HG03135 (cell line): ENCODE results near the gene NKAP.
A peak's percentile ranks its signal among the peaks of the same experiment; 100 is the strongest.
"Not testable (repeated sequence)": the region's sequence is repeated elsewhere in the genome, so short reads cannot be mapped to it uniquely, and the experiment has no call there.

Source experiments
- ATAC-seq: cut with Tn5 transposase; IDR thresholded peaks from one replicate; pipeline ENCODE4 v1.9.1; 2021; ENCODE audit warnings: mild to moderate bottlenecking, moderate library complexity; ENCODE audit not compliant: unreplicated experiment

Gene NKAP

DNA sequence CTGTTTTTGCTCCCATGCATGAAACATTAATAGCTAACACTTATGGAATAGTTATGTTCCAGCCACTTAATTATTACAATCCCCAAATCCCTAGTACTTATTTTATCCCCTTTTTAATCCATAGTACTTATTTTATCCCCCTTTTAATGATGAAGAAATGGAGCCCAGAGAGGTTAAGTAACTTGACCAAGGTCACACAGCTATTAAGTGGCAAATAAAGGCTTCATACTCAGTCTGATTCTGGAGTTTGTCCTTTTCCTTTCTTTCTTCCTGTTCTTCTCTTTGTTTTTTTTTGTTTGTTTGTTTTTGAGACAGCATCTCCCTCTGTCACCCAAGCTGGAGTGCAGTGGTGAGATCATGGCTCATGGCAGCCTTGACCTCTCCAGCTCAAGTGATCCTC is 2.2 kb downstream of the NKAP start:
- no peak for ATAC-seq

DNA sequence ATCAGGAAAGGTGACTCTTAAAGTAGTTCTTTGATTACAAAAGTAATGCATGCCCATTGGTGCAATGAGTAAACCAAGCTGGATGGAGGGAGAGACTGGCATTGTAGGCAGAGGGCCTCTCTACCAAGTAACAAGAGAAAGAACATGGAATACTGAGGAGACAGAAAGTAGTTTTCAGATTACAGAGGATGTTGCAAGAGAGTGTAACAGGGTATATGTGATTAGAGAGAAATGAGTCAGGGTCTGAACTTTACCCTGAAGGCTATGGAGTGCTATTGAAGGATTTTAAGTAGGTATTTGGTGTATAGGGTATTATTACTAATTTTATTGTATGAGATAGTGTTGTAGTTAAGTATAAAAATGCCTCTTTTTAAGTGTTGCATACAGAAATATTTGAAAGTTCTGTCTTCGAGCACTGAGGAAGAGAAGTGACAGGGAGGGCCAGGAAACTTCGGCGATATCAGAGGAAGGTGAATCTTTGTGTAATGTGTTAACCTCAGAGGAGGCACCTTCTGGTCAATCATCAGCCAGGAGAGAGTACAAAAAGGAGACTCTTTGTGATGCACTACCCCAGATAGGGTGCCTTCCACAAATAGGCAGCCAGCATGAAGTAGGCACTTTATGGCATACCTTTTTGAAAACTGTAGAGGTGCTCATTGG is 8.2 kb downstream of the NKAP start:
- no peak for ATAC-seq

DNA sequence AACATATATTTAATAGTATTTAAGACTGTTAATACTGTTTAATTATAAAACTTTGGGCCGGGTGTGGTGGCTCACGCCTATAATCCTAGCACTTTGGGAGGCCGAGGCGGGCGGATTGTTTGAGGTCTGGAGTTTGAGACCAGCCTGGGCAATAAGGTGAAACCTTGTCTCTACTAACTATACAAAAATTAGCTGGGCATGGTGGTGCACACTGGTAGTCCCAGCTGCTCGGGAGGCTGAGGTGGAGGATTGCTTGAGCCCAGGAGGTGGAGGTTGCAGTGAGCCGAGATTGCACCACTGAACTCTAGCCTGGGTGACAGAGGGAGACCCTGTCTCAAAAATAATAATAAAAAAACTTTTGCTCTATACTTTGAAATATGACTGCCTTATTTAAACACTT is 21.2 kb downstream of the NKAP start:
- not testable (repeated sequence) for ATAC-seq

DNA sequence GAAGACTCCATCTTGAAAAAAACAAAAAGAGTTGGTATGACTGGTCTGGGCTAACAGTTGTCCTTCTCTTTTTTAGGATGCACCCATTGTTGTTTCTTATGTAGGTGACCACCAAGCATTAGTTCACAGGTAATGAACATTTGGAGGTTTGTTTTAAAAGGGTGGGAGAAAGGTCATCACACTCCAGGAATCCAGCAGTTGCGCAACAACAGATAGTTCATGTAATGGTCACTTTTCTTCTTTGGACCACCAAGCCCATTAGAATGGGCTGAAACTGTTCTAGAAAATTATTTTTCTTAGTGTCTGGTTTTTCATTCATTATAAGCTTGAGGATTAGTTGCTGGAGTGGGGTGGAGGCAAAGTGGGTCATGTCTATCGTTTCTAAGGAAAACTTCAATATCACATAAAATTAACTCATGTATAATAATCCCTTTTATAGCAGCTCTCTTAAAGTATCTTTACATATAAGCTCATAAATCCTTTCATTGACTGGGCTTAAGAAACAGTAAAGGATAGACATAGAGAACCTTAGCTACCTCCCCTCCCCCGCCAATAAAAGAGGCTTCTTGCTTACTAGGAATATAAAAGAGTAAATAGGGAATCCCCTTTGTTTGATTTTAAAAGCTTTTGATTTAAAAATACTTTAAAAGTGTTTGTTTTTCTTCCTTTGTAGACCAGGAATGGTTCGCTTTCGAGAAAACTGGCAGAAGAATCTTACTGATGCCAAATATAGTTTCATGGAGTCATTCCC is 23.5 kb downstream of the NKAP start:
- ATAC-seq: no peak

DNA sequence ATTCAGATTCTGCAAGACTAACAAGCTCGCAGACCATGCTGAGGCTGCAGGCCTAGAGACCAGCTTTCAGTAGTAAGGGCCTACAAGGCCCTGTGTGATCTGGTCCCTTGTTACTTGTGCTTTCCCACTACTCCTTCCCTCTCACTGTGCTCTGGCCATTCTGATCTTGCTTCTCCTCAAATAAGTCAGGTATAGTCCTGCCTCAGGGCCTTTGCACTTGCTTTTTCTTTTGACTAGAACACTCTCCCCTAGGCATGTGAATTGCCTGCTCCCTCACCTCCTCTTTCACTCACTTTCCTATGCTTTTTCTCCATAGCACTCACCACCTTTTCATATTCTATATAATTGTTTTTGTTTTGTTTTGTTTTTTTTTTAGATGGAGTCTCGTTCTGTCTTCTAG is 25.7 kb downstream of the NKAP start:
- ATAC-seq: no peak

DNA sequence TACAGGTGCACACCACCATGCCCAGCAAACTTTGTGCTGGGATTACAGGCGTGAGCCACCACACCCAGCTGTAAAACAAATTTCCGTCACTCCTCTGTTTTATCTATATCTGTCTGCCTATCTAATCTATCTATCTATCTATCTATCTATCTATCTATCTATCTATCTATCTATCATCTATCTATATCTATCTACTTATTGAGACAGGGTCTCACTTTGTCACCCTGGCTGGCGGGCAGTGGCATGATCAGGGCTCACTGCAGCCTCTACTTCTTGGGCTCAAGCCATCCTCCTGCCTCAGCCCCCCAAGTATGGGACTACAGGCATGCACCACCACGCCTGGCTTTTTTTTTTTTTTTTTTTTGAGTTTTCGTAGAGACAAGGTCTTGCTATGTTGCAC is 27.2 kb downstream of the NKAP start:
- no peak for ATAC-seq

DNA sequence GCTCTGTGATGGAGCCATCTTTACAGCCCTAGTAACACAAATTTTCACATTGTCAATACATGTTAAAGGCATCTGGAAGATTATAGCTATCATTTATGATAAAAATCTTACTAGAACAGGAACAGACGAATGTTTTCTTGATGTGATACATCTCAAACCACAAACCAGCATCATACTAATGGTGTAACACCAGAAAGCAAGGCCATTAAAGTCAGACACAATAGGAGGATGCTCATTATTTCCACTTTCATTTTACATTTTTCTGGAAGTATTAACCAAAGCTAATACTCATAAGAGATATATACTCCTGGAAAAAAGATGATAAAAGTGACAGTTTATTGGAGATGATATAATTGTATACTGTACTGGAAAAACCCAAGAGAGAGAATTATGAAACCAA is 42.6 kb downstream of the NKAP start:
- no peak for ATAC-seq

DNA sequence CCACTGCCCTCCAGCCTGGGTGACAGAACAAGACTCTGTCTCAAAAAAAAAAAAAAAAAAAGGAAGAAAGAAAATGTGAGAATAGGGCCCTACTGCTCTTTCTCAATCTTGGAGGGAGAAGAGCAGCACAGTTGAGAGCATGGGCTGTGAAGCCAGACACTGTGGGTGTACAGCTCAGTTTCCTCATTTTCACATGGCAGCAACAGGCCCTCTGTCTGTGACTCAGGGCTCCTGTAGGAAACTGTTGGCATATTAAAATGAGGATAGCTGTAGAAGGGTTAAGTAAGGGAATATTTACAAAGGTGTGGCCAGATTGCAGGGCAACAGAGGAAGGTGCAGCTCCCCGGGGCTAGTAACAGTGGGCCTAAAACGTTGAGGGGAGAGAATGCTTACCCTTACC is 44.4 kb downstream of the NKAP start:
- no peak for ATAC-seq

DNA sequence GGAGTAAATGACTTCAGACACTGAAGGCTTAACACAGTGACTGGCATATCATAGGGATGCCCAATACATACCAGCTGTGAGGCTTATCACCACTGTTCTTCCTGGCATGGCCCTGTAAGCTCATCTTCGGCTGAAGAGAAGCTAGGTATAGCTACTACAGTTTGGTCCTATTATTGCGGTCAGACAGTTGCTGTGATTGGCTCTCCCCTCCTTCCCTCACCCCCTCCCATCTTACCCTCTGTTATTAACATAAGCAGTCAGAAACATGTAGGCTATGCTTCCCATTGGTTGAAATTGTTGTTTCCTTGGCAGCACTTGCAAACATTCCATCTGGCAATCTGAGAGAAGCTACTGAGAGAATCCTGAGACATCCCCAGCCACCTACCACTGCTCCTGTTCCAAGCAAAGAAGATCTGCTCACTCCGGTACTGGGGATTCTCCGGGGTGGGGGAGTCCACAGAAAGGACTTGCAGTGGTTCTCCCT is 47.7 kb downstream of the NKAP start, which contains the start of gene AKAP14:
Gene AKAP14 (plus strand): TSS at position 51 of the 484 bp plus-strand sequence. CDS start 7,331 bp downstream, outside the sequence.
- no peak for ATAC-seq

DNA sequence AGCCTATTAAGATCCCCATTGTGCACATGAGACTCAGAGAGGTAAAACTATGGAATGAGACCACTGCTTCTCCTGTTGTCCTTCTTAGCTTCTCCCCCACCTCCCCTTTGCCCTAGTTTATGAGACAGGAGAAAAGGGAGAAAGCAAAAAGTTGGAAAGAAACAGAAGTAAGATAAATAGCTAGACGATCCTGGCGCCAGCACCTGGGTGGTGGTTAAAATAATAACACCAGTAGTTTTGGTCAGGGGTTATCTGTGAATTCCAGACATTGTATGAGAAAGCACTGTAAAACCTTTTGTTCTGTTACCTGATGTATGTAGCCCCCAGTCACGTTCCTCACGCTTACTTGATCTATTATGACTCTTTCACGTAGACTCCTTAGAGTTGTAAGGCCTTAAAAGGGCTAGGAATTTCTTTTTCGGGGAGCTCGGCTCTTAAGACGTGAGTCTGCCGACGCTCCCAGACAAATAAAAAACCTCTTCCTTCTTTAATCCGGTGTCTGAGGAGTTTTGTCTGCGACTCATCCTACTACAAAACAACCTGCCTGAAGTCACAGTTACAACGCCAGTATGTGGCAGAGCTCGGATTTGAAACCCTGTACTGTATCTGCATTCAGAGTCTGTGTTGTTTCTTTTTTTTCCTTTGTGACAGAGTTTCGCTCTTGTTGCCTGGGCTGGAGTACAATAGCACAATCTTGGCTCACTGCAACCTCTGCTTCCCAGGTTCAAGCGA is 51.4 kb downstream of the NKAP start:
- not testable (repeated sequence) for ATAC-seq

DNA sequence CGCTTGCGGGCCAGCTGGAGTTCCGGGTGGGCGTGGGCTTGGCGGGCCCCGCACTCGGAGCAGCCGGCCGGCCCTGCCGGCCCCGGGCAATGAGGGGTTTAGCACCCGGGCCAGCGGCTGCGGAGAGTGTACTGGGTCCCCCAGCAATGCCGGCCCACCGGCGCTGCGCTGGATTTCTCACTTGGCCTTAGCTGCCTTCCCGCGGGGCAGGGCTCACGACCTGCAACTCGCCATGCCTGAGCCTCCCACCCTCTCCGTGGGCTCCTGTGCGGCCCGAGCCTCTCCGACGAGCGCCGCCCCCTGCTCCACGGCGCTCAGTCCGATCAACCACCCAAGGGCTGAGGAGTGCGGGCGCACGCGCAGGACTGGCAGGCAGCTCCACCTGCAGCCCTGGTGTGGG is 52.9 kb downstream of the NKAP start:
- ATAC-seq: not testable (repeated sequence)

DNA sequence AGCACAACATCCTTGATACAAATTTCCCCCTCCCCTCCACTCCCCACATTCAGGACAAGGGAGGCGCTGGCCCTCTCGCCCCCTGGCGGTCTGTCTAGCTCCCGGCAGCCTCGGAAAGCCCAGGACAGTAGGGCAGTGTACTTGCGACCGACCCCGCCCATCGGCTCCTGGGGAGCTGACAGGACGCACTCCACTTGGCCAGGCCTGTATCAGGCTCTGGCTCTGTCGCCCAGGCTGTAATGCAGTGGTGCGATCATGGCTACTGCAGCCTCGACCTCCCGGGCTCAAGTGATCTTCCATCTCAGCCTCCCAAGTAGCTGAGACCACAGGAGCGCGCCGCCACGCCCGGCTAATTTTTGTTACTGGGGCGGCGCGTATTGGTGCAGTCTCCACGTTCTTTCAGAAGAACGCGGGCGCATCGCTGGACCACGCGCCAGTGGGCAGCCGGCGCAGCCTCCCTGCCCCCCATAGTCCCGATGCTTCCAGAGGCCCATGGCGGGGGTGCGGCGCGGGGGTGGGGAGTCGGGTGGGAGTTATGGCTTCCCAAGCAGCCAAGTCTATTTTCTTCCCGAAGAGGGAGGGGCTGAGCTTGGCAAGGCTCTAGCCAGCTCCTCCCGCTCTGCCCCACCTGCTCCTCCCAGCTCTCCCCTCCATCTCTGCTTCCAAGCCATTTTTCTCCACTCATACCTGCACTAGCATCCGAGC is 55.7 kb downstream of the NKAP start:
- peak; percentile 85 for ATAC-seq

DNA sequence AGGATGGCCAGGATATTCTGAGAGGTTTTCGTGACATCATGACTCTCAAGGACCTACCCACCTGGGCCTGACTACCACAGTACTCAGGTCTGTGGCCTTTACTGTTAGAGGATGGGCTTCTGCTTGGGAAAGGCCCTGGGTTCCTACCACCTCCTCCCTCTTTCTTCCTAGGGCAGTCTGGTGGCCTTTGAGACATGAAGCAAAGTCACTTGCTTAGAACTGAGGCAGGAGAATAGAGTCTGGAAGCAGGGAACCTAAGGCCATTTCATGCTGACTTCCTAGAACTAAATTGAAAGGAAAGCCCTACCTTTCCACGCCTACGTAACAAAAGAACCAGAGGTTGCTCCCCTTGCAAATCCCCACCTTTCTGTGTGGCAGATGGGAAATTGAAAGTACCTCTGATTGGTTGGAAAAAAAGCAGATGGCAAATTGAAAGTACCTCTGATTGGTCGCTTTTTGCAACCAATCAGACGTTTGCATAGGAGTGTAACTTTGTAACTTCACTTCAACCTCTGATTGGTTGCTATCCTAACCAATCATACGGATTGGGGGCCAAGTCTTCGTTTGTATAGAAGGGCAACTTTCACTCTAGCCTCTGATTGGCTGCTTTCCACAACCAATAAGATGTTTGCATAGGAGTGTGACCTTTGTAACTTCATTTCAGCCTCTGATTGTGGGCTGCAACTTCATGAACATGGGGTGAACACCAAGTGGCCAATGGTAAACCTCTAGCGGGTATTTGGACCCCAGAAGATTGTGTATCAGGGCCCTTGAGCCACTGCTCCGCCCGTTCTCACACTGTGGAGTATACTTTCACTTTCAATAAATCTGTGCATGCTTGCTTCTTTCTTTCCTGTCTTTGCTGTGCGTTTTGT is 57.8 kb downstream of the NKAP start:
- no peak for ATAC-seq

DNA sequence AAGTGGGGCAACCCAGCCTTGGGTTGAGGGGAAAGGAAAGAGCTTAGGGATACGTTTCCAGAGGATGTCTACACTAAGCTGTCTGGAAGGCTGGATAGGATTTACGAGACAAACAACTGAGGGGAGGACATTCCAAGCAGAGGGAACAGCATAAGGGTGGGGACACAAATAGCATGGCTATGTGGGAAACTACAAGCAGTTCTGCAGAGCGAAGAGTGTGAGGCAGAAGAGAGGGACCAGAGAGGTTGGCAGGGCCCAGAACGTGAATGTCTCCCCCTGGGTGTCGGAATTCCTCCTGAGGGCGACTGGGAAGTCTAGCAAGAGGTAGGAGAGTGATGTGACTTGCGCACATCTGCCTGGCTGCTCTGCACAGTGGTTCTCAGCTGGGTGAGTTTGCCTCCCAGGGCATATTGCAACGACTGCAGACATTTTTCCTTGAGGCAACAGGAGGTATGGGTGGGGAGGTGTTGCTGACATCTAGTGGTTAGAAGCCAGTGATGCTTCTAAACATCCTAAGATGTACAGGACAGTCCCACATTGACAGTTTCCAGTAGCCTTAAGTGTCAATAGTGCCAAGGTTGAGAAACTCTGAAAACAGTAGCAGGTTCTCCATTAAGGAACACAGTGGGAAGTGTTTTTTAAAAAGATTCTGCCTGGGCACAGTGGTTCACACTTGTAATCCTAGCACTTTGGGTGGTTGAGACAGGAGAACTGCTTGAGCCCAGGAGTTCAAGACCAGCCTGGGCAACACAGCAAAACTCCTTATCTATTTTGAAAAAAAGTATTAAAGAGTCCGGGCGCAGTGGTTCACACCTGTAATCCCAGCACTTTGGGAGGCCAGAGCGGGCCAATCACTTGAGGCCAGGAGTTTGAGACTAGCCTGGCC is 62.8 kb downstream of the NKAP start:
- peak; percentile 88 for ATAC-seq

DNA sequence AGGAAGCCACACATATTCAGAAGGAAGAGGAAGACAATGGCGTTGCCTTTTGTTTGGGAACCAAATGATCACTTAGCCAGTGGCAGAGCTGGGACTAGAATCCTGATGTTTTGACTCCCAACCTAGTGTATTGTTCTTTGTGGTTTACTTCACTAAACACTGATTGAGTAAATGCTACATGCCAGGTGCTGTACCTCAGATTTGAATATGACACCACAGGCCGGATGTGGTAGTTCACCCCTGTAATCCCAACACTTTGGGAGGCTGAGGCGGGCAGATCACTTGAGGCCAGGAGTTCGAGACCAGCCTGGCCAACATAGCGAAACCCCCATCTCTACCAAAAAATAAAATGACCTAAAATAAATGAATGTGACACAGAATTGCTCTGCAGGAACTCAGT is 63.5 kb downstream of the NKAP start:
- no peak for ATAC-seq

DNA sequence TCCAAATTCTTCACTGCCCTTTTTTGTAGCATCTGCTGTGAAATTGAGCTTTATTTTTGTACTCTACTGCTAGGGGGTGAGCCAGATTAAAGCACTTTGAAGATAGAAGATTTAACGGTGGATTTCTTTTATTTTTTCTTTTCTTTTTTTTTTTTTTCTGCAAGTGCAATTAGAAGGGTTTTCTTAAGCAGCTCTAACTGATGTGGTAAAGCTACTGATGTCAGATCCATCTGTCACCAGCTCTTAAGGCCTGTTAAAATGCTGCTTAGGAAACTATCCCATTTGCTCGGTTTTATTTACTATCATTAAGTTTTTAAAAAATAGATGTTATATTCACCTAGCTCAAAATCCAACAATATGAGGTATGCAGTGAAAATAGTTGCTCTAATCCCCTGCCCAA is 64.8 kb downstream of the NKAP start:
- no peak for ATAC-seq

DNA sequence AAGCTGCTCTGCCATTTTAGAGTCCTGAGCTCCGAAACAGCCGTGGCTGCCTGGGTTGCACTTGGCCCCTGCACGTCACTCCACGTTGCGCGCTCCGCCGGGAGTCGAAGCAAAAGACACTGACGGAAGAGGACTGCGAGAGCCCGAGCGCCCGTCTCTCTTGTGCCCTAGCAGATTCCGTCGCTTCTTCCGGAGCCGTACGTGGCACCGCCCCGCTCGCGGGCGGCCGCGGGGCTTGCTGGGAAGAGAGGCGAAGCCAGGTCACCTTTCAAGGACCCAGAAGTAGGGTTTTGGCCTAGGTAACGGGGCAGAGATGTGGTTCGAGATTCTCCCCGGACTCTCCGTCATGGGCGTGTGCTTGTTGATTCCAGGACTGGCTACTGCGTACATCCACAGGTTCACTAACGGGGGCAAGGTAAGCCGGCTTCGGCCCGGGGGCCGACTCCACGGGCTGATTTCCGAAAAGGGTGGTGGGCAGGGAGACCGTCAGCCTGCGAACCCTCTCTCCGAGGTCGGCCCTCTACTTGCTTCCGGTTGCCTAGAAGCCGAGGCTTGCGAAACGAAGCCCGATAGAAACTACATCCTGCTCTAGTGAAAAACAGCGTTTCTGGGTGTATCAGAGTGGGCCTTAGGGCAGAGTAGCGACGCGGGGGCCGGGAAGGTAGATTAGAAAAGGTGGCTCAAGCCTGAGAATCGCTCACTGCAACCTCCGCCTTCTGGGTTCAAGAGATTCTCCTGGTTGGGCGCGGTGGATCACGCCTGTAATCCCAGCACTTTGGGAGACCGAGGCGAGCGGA is 71.8 kb downstream of the NKAP start, which contains the start of the genes NDUFA1 and RNF113A:
Gene NDUFA1 (plus strand): TSS at position 234 of the 797 bp plus-strand sequence. CDS start 80 bp downstream, at position 314.
Gene RNF113A (minus strand): TSS at position 135 of the 797 bp plus-strand sequence. CDS start 120 bp downstream, at position 15.
- peak; percentile 92 for ATAC-seq

DNA sequence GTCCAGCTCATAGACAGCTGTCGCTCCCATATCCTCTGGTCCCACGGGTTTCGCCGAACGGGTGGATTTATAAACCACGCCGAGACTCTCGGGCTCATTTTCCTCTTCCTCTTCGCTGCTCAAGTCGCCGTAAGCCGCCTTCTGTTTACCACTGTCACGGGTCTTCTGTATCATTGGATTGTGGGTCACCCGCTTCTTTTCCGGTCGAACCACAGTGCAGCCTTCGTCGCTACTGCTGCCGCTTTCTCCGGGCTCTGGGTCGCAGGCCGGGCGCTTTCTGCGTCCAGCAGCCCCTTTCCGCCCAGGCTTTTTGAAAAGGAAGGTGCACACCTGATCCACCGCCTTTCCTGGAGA is 72.3 kb downstream of the NKAP start:
- ATAC-seq: peak; percentile 45
